ENCODE measurements around the gene SPECC1L.
A peak's percentile ranks its signal among the peaks of the same experiment; 100 is the strongest.
"Not testable (repeated sequence)": the region's sequence is repeated elsewhere in the genome, so short reads cannot be mapped to it uniquely, and the experiment has no call there.

Gene SPECC1L

GRCh38 chr22:24289114-24289513 is 18.5 kb downstream of the SPECC1L start:
- DNase-seq, result peak; percentile 87

DNA sequence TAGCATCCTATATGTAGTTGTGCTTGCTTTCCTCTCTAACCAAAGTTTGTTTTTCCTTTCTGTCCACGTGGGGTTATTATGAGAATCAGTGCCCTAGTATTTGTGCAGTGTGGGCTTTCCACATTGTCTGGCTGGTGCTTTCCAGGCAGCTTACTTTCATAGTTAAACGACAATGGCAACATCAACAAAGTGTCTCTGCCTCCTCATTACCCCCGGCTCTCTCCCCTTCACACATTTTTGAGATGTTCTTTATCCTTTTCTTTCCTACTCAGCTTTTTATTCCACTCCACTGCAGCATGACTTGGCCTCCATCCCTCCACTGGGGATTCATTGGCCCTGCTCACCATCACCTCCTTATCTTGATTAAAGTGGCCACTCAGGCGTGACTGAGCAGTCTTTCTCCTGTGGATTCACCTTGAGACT is 19.1 kb downstream of the SPECC1L start:
- peak; percentile 25 for DNase-seq

DNA sequence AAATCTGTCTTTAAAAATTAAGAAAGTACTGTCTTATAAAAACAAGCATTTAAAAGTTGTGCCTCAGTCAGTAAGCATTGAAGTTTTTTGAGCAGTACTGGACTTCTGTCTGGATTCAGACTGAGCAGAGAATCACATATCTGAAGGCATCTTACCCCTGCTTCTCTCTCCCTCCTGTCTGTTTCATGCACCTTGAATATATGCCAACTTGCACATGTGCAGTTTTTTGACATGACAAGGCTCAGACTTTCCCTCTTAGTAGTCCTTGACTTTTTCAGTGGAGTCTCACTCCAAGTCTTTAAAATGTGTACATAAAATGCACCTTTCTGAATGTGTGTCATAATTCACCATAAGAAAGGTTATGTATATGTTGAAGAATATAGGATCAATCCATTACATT is 19.8 kb downstream of the SPECC1L start:
- DNase-seq, result peak; percentile 55

DNA sequence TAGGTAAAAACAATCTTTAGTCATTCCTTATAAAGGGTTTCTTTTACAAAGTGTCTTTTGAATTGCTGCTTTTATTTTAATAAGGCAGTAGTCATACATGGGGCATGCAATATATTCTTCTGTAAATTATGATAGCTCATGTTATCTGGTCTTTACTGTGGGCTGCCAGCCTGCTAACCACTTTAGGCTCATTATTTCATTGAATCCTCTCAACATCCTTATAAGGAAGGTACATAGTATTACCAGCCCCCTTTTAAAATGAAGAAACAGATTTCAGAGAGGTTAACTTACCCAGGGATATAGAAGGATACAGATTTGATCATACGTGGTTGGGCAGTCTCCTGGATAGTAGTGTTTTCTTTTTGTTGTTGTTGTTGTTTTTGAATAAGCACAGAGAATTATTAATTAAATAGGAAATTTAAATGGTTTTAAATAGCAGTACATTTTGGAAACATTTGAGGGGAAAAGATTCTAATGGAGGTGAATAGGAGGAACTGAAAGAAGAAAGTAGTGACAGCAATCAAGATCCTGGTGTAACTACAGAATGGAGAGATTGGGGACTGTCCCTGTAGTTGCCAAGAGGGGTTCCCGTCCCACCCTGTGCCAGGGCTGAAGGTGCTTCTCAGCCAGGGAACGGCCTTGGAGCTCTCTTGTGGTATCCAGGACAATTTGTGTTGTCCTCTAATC is 21.0 kb downstream of the SPECC1L start:
- no peak for DNase-seq

- not testable (repeated sequence) for DNase-seq
These were observed 21.7 kb downstream of the SPECC1L start for GRCh38 chr22:24292202-24292830.

DNA sequence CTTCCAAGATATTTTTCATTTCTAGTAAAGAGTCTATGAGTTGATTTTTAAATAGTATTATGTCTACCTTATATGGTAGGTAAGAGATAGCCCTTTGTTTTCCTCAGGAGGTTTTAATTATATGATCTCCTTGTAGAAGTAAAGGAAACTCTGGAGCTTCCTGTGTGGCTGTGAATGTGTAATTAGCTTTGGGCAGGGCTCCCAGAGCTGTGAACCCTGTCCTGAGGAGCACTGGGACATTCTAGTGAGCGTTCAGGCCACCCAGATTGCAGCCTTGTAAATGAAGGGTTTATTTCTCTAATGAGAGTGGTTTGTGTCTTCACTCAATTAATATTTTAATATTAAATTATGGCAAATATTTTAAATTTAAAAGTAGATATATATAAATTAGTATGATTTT is 24.3 kb downstream of the SPECC1L start:
- not testable (repeated sequence) for DNase-seq

GRCh38 chr22:24298497-24299155 is 28.0 kb downstream of the SPECC1L start:
- not testable (repeated sequence) for DNase-seq

- DNase-seq, result peak; percentile 8
These were observed 29.9 kb downstream of the SPECC1L start for GRCh38 chr22:24300522-24300921.

DNA sequence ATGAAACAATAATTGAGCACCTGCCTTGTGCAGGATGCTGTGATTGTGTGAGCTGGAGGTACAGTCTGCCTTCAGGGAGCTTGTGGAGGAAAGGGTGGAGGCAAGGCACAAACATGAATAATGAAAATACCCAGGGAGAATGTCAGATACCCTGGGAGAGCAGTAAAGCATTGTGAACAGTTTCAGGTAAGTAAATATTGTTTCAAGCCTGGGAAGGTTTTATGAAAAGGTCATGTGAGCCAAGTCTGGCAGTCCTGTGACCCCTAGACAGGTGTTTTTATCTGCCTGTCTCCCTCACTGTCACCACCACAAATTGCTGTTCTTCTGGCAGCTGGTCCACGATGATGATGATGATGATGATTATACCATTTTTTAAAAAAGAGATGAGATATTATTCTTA is 32.0 kb downstream of the SPECC1L start:
- no peak for DNase-seq

- no peak for DNase-seq
These were observed 32.4 kb downstream of the SPECC1L start for GRCh38 chr22:24303007-24303406.

- DNase-seq, result no peak
These were observed 33.5 kb downstream of the SPECC1L start for GRCh38 chr22:24304062-24304675.

GRCh38 chr22:24305260-24305692 is 34.6 kb downstream of the SPECC1L start:
- no peak for DNase-seq

- no peak for DNase-seq
These were observed 40.3 kb downstream of the SPECC1L start for GRCh38 chr22:24310969-24311368.

- DNase-seq, result peak; percentile 35
These were observed 44.8 kb downstream of the SPECC1L start for GRCh38 chr22:24315367-24315966.

DNA sequence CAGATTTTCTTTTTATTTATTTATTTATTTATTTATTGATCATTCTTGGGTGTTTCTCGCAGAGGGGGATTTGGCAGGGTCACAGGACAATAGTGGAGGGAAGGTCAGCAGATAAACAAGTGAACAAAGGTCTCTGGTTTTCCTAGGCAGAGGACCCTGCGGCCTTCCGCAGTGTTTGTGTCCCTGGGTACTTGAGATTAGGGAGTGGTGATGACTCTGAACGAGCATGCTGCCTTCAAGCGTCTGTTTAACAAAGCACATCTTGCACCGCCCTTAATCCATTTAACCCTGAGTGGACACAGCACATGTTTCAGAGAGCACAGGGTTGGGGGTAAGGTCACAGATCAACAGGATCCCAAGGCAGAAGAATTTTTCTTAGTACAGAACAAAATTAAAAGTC is 45.6 kb downstream of the SPECC1L start:
- DNase-seq, result not testable (repeated sequence)

GRCh38 chr22:24317511-24317910 is 46.9 kb downstream of the SPECC1L start:
- not testable (repeated sequence) for DNase-seq

DNA sequence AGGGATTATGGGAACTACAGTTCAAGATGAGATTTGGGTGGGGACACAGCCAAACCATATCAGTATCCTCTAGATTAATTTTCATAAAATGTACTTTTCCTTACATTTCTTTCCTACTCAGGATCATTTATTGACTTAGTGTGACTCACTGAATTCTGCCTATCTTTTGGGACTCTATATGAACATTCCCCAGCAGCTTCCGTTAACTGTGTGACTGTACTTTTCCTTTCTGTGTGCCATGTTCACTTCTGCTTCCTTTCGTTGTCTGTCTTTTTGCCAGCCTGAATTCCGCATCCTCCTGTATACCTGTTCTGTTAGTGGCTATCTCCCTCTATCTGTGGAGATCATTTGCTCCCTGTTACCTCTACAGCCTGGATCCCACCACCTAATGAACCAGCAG is 48.8 kb downstream of the SPECC1L start:
- DNase-seq, result peak; percentile 30

DNA sequence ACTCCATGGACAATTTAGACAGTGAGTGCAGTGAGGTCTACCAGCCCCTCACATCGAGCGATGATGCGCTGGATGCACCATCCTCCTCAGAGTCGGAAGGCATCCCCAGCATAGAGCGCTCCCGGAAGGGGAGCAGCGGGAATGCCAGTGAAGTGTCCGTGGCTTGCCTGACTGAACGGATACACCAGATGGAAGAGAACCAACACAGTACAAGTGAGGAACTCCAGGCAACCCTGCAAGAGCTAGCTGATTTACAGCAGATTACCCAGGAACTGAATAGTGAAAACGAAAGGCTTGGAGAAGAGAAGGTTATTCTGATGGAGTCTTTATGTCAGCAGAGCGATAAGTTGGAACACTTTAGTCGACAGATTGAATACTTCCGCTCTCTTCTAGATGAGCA is 51.4 kb downstream of the SPECC1L start:
- no peak for DNase-seq

DNA sequence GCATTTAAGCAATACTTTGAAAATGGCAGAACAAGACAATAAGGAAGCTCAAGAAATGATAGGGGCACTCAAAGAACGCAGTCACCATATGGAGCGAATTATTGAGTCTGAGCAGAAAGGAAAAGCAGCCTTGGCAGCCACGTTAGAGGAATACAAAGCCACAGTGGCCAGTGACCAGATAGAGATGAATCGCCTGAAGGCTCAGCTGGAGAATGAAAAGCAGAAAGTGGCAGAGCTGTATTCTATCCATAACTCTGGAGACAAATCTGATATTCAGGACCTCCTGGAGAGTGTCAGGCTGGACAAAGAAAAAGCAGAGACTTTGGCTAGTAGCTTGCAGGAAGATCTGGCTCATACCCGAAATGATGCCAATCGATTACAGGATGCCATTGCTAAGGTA is 51.9 kb downstream of the SPECC1L start:
- DNase-seq, result no peak

- DNase-seq, result no peak
These were observed 52.6 kb downstream of the SPECC1L start for GRCh38 chr22:24323233-24323632.

DNA sequence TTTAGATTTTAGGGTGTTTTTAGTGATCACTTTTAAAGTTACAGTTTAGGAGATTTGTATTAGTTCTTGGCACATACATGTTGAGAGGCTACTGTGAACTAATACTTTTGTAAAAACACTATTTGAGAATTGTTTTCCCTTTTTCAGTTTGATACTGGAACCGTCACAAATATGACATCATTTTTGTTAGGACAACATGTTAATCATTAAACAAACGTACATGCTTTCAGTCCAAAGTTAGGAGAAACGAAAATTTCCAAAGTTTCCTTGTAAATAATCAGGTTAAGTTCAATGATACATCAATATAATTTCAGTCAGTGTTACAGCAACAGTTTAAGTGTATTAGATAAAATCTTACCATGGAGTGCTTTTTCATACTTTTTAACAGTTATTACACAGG is 53.1 kb downstream of the SPECC1L start:
- DNase-seq, result no peak

DNA sequence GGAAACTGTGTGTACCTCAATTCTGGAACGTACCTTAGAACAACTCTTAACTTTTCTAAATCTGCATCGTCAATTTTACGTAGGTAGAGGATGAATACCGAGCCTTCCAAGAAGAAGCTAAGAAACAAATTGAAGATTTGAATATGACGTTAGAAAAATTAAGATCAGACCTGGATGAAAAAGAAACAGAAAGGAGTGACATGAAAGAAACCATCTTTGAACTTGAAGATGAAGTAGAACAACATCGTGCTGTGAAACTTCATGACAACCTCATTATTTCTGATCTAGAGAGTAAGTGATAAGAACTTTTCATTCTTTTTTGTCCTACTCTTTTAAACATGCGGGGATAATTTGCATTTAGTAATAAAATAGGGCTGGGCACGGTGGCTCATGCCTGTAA is 53.5 kb downstream of the SPECC1L start:
- DNase-seq, result no peak

GRCh38 chr22:24325105-24325757 is 54.6 kb downstream of the SPECC1L start:
- peak; percentile 86 for DNase-seq

Measured in EL (cell line).